NCI-H748 treated with DMSO at 0.1 percent for 48 hours (cell line): ENCODE measurements around the gene ZACN.
"Not testable (repeated sequence)": the region's sequence is repeated elsewhere in the genome, so short reads cannot be mapped to it uniquely, and the experiment has no call there.

Experiments used
- DNase-seq: peaks from one replicate; lab custom pipeline; 2025; lab: John Stamatoyannopoulos, UW

ZACN gene

DNA sequence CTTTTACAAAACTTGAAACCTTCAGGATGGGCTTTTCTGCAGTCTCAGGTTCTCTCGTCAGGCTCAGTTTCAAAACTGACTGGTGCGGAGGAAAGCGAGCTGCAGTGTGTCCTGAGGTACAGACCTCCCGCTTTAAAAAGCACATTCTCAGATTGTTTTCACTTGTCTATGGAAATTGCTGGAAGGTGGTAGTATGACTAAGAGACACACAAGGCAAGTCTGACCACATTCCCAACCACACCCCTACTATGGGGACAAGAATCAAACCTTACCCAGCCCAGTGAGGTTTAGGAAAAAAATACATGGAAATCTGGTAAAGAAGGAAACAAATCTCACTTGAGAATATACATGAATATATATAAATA is 24.9 kb upstream of the ZACN start:
- DNase-seq, result no peak

DNA sequence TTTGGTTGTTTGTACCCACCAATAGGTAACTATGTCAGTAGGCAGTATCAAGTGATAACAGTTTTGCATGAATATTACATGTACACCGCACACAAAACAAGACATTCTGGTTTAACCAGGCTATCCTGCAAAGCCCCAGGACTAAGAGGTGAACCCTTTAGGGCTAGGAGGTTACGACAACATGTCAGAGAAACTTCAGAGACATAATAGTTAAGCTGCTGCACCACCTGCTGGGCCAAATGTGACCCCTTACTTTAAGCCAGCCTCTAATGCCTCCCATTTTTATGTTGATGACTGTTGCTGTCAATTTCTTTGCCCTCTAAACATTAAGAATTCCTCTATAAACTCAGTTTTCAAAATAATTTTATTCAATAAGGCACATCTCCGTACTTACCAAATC is 22.1 kb upstream of the ZACN start:
- no peak for DNase-seq

DNA sequence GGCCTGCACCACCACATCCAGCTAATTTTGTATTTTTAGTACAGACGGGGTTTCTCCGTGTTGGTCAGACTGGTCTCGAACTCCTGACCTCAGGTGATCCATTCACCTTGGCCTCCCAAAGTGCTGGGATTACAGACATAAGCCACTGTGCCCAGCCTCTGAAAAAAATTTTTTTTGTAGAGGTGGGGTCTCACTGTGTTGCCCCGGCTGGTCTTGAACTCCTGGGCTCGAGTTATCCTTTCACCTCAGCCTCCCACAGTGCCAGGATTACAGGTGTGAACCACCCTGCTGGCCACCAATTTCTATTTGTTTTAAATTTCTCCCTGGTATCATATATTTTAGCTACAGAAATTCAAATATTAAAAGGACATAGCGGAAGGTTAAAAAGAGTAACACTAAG is 20.7 kb upstream of the ZACN start:
- DNase-seq, result not testable (repeated sequence)

DNA sequence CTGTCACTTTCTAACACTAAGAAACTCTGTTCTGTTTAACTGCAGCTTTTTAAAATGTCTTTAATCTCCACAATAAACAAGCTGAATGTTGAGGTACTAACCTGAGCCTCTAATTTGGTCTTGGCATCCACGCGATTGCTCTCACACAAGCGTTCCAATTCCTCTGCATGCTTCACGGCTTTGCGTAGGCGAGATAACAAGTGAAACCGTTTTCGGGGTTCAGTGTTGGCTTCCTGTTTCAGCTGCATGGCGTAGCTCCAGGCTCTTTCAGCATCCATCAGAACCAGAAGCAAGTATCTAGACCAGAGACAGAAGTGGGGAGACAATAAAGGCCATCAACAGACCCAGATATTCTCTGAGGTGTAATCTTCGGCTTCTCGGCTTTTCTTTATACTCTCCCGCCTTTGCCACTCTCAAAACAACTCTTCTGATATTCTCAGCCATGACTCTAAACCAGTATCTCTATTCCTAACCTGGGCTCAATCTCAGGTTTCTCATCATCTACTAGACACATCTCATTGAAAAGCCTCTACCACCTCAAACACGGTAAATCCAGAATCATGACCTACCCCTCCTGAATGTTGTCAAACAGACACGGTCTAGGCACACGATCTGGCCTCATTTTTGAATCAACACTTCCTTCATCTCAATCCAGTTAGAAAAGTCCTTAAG is 15.0 kb upstream of the ZACN start:
- no peak for DNase-seq

DNA sequence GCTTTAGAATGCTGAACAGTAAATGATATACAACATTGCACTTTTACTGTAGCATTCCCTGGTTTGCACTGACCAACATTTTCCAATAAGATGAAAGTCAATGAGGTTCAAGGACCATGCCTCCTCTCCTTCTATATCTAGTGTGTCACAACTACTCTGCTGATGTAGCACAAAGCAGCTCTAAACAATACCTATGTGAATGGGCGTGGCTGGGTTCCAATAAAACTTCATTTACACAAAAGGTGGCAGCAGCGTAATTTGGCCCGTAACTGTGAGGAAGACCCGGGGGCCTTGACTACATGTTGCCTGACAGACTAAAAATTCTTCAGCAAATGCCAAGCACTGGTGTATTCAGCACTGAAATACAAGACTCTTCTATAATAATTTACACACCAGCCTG is 13.2 kb upstream of the ZACN start:
- DNase-seq, result no peak

DNA sequence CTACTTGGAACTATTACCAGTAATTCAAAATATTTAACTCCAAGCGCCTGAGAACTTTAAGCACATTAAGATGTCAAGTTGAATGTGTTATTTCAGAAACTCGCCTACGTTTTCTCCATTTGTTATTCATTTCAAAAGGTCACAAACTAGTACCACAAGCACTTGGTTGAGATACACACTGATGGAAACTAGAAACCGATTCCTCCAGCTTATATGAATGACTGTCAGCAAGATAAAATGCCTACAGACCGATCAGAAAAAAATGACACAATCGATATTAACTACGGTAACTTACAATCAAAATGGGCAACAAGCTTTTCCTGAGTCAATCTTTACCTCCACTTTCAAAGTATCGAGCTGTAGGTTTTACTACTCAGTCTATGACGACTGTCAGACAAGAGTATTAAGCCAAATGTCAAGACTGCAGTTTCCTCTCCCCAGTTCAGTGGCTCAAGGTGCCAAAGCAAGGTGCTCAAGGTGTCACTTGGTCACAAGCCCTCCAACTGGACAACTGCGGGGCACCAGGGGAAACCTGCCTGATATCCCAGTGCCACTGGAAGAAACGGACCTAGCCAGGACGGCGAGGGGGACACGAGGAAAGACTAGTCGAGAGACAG is 7.3 kb upstream of the ZACN start:
- DNase-seq, result no peak

DNA sequence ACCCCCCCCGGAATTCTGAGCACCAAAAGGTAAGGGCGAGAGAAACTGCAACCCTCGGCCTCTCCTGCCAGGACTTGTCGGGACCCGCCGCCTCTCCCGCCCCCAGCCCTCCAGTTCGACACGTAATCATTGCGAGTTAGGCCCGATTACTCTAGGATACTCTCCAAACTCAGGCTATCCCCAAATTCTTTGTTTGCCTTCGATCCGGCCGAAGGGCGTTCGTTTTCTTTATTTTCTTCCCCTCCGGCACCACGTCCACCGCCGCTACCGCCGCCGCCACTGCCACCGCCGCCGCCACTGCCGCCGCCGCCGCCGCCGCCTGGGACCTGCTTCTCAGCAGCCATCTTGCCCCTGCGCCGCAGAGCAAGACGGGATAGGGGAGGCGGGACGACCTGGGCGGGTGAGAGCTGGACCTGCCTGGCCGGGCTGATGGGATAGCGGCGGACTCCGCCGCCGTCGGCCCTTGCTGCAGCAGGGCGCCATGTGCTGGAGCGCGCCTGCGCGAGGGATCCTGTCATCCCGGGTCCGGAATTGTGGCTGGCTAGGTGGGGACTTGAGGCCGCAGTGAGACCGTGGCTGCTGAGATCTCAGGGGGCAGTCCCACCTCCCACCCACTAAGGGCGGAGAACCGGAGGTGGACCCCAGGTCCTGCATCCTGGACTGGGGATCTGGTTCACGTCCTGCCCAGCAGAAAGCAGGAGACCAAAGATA is 6.7 kb upstream of the ZACN start, which contains the start of gene SRP68:
TSS of gene SRP68 (minus strand) at position 370 of the 711 bp plus-strand sequence. CDS start at position 344, 26 bp downstream.
- peak; percentile 57 for DNase-seq

DNA sequence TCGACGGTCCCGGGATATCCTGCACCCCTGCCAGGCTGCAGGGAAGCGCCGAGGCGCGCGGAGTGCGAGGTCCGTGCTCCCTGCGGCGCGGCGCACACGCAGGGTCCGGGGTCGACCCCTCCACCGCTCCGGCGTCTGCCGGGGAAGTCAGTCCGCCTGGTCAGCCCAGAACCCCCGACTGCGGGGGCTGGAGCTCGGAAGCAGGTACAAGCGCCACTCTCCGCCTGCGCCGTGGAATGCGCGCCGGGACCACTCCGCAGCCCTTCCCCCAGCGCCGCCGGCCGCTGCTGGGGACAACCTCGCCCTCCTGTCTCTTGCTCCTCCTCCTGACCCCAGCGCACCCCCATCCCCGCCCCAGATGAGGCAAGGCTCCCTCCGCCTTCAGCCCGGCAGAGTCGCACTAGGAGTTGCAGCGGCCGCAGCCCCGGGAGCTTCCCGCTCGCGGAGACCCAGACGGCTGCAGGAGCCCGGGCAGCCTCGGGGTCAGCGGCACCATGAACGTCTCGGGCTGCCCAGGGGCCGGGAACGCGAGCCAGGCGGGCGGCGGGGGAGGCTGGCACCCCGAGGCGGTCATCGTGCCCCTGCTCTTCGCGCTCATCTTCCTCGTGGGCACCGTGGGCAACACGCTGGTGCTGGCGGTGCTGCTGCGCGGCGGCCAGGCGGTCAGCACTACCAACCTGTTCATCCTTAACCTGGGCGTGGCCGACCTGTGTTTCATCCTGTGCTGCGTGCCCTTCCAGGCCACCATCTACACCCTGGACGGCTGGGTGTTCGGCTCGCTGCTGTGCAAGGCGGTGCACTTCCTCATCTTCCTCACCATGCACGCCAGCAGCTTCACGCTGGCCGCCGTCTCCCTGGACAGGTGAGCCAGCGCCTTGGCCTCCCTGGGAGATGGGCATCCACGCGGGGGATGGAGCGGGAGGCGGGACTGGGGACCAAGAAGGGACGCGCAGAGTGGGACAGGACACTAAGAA is 4.3 kb upstream of the ZACN start, which contains the start of gene GALR2:
TSS of gene GALR2 (plus strand) at position 392 of the 974 bp plus-strand sequence. CDS start at position 495, 103 bp downstream.
- no peak for DNase-seq

DNA sequence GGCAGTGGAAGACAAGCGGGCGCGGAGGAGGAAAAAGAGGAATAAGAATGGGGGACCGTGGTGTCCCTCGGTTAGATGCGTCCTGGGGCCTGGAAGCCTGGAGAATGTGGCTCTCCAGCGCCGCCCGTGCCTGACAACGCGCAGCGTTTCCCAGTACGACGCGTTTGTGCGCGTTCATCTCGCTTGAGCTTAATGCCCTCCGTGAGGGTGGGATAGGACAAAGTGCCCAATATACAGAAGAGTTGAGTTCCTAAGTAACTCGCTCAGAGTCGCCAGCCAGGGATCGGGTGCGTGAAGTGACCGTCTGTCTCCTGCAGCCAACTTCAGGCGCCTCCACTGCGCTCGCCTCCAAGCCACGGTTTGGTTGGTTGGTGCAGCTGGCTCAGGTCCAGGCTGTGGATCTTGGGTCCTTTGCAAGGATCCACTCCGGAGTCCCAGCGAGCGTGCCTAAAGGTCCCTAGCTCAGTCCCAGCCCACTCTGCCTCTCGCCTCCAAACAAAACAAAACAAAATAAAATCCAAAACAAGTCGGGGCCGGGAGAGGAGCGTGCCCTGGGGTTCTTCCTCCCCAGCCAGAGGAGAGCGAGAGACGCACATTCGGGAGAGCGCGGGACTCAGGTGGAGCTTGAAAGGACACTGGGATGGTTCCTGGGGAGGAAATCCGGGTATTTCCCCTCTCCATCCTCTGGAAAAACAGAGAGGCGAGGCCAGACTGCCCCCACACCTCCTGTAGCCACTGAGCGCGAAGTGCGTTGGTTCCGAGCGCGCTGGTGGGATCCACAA is 3.4 kb upstream of the ZACN start:
- DNase-seq, result no peak

DNA sequence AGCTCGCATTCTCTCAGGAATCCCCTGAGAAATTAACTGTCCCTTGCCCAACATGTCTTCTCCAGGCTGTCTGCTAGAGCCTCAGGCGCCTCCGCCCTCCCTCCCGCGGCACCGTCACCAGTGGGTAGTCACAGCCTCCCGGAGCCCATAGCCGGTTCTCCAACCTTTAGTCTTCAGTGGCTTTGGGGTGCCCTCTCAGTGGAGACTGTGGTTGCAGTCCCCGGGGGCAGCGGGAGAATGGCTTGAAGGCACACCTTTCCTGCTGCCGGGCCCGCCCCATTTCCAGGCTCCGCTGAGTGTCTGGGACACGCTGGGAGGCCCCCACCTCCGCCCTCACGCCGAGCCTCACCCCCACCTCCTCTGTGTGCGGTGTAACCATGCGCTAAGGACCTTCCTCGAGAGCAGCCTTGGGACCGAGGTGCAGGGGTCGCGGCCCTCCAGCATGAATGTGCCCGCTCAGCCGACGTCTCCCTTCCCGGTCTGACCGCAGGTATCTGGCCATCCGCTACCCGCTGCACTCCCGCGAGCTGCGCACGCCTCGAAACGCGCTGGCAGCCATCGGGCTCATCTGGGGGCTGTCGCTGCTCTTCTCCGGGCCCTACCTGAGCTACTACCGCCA is 2.7 kb upstream of the ZACN start:
- no peak for DNase-seq

DNA sequence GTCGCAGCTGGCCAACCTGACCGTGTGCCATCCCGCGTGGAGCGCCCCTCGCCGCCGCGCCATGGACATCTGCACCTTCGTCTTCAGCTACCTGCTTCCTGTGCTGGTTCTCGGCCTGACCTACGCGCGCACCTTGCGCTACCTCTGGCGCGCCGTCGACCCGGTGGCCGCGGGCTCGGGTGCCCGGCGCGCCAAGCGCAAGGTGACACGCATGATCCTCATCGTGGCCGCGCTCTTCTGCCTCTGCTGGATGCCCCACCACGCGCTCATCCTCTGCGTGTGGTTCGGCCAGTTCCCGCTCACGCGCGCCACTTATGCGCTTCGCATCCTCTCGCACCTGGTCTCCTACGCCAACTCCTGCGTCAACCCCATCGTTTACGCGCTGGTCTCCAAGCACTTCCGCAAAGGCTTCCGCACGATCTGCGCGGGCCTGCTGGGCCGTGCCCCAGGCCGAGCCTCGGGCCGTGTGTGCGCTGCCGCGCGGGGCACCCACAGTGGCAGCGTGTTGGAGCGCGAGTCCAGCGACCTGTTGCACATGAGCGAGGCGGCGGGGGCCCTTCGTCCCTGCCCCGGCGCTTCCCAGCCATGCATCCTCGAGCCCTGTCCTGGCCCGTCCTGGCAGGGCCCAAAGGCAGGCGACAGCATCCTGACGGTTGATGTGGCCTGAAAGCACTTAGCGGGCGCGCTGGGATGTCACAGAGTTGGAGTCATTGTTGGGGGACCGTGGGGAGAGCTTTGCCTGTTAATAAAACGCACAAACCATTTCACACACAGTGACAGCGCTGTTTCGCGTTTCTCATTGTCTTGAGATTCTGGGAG is 2.0 kb upstream of the ZACN start:
- DNase-seq, result no peak

DNA sequence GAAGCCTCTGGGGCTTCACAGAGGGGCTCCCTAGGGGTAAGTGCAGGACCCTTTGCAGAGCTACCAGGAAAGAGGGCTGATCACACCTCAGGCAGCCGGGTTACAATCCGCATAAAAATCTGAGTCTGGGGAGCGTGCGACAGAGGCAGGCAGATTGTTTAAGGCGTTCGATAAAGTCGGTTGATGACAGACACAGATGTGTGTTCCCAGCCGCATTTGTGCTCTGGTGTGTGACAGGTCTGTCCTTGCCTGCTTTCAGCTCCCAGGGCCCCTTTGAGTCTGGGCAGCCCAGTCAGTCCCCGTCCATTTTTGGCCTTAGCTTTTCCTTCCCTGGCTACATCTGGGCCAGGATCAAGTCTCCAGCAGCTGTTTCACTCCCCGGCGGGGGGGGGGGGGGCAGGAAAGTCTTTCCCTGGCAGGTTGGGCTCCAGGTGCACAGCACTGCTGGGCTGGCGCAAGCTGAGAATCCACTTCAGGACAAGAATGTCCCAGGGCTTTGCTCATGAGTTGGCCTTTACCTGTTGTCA is 1.3 kb upstream of the ZACN start:
- no peak for DNase-seq

DNA sequence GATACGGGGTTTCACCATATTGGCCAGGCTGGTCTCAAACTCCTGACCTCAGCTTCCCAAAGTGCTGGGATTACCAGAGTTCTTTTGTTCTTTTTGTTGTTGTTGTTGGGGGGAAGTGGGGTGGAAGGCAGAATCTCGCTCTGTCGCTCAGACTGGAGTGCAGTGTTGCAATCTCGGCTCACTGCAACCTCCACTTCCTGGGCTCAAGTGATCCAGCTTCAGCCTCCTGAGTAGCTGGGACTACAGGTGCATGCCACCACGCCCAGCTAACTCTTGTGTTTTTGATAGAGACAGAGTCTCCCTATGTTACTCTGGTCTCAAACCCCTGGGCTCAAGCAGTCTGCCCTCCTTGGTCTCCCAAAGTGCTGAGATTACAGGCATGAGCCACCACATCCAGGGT is 612 bp upstream of the ZACN start:
- not testable (repeated sequence) for DNase-seq

DNA sequence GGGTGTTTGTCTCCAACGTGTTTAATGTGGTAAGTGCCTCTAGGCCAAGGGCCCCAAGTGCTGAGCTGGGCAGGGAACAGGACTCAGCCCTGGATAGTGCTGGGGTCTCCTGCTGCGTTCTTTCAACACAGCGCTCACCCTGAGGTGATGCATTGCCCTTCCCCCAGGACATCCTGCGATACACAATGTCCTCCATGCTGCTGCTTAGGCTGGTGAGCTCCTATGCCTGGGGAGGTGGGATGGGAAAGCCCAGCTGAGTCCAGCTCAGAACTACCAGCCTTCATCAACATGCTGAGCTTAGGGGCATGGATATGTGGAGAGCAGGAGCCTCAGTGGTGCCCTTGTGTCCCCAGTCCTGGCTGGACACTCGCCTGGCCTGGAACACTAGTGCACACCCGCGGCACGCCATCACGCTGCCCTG is 563 bp downstream of the ZACN start:
- no peak for DNase-seq

DNA sequence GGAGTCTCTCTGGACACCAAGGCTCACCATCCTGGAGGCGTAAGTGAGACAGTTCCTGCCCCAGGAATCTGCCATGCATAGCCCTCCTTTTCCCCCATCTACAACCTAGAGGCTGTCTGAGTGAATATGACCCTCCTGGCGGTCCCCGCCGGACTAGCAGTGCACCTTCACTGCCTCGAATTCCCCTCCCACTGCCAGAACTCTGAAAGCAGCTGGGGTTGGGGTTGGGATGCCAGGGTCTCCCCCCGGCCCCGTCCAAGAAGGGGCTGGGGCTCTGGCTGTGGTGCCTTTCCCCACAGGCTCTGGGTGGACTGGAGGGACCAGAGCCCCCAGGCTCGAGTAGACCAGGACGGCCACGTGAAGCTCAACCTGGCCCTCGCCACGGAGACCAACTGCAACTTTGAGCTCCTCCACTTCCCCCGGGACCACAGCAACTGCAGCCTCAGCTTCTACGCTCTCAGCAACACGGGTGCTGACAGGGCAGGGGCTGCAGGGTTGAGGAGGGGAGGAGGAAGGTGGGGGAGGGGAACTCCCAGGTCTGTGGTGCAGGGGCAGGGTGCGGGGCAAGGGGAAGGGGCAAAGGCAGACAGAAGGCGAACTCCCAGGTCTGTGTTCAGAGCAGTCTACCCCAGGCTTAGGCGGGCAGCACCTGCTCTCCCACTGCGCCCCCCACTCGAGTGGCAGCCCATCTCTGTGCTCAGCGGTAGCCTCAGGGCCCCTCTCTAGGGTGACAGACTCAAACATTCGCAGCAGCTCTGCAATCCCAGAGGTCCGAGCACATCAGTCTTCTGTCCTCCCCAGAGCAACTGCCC is 1.2 kb downstream of the ZACN start:
- DNase-seq, result no peak

DNA sequence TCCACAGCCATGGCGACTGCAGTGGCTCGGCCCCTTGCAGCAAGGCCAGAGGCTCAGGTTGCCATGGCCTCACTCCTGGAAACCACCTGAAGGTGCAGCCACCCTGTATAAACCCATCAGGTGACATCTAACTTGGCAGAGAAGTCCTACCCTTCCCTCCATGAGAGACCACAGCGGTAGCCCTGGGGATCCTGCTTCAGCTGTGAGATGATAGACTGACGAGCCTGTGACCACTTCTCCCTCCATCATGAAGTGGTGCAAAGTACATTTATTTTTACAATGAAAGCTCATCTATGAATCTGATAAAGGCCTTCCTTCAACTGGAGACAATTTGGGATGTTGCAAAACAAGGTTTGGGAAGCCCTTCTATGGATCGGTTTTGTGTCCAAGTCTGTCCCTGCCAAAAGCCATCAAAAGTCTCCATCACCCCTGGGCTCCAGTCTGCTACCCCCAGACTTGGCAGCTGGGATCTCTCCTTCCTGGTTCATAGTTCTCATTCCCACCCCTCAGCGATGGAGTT is 1.8 kb downstream of the ZACN start:
- no peak for DNase-seq

DNA sequence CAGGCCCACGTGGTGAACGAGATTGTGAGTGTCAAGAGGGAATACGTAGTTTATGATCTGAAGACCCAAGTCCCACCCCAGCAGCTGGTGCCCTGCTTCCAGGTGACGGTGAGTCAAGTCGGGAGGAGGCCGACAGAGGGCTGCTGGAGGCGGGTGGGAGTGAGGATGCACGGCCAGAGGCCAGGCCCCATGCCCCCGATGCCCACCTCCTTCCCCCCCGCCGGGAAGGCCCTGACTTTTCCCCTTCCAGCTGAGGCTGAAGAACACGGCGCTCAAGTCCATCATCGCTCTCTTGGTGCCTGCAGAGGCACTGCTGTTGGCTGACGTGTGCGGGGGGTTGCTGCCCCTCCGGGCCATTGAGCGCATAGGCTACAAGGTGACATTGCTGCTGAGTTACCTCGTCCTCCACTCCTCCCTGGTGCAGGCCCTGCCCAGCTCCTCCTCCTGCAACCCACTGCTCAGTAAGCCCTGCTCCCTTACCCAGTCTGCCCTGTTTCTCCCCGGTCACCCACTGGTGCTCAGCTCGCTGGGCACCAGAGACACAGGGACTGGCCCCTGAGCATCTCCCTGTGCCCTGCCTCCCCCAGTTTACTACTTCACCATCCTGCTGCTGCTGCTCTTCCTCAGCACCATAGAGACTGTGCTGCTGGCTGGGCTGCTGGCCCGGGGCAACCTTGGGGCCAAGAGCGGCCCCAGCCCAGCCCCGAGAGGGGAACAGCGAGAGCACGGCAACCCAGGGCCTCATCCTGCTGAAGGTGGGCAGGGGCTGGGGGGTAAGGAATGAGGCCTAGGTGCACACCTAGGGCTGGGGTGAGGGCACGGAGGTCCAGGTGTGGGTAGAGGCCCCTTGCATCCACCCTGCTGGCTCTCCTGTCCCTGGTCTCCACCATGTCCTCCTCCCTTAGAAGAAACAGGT is 2.6 kb downstream of the ZACN start:
- no peak for DNase-seq
